HL-60 (cell line): ENCODE measurements around the gene RABEPK.

Experiments used
- CTCF ChIP-seq: IDR thresholded peaks from one replicate; pipeline ENCODE4 v1.5.1; 2011; ENCODE audit warnings: low read length, control low read depth, inconsistent platforms; ENCODE audit not compliant: insufficient read depth
- POLR2AphosphoS5 ChIP-seq: IDR thresholded peaks from 2 replicates; pipeline ENCODE4 v1.6.1; 2012; ENCODE audit warnings: low read depth
- REST ChIP-seq: IDR thresholded peaks from 2 replicates; pipeline ENCODE4 v1.6.1; 2012; ENCODE audit warnings: low read depth; ENCODE audit not compliant: insufficient replicate concordance

- TF ChIP-seq CTCF: no peak
- no peak for TF ChIP-seq REST
- no peak for TF ChIP-seq POLR2AphosphoS5
These were observed 48.6 kb upstream of the RABEPK start for GRCh38 chr9:125151730-125152129.
